Stomach (tissue), 9 donors: ENCODE results near the gene SOX8. TPM values are rescaled to one million over a fixed set of nuclear protein-coding genes. Genes with fewer than 3 reads are reported as not detected.
A peak's percentile ranks its signal among the peaks of the same experiment; 100 is the strongest.

Experiments used
- DNase-seq, 2 donors: peaks; one replicate each; pipeline versions ENCODE4 v3.0.0 to v3.0.0-alpha.2; 2013 to 2019
- H3K27ac ChIP-seq, 5 donors: fragments of 200-600 bp in 4 of 5; sonication (generic) in 4 of 5; one replicate each; pipeline ENCODE4 v1.5.1; 2013 to 2019; ENCODE audit warnings: mild to moderate bottlenecking in 1 of 5, moderate library complexity in 1 of 5
- H3K27me3 ChIP-seq, 3 donors: fragments of 200-600 bp; sonication (generic); one replicate each; pipeline ENCODE4 v1.5.1; 2017 to 2019; ENCODE audit warnings: mixed run types in 1 of 3
- H3K36me3 ChIP-seq, 4 donors: fragments of 200-600 bp; sonication (generic); 1 replicate in 3 of 4; 2 replicates in 1 of 4; pipeline ENCODE4 v1.5.1; 2016 to 2019
- H3K4me1 ChIP-seq, 4 donors: fragments of 200-600 bp; sonication (generic); one replicate each; pipeline ENCODE4 v1.5.1; 2016 to 2019
- H3K4me3 ChIP-seq, 4 donors: fragments of 200-600 bp; sonication (generic) in 3 of 4; one replicate each; pipeline ENCODE4 v1.5.1; 2016 to 2019; ENCODE audit warnings: mild to moderate bottlenecking in 1 of 4
- H3K9me3 ChIP-seq, 4 donors: fragments of 200-600 bp; sonication (generic); one replicate each; pipeline ENCODE4 v1.5.1; 2016 to 2019
- EP300 ChIP-seq: sonication (generic); formaldehyde crosslinking; IDR thresholded peaks from one replicate; pipeline ENCODE4 v1.6.1; 2017; ENCODE audit warnings: antibody characterized with exemption
- POLR2A ChIP-seq, 4 donors: fragments of 450-650 bp; IDR thresholded peaks; one replicate each; pipeline ENCODE4 v1.6.1; 2016; ENCODE audit warnings: antibody characterized with exemption in 4 of 4, control low read depth in 2 of 4, mild to moderate bottlenecking in 1 of 4, moderate library complexity in 1 of 4
- POLR2AphosphoS5 ChIP-seq, 3 donors: sonication (generic); formaldehyde crosslinking; IDR thresholded peaks; one replicate each; pipeline ENCODE4 v1.6.1; 2016; ENCODE audit warnings: antibody characterized with exemption in 3 of 3
- WGBS, 5 donors: extraction: QIAGEN DNeasy Blood & Tissue Kit in 3 of 5; methylation state at CpG; one replicate each; pipeline versions ENCODE4 v1.1.5 to v1.1.7; 2013 to 2018; 5-methylcytosine and 5-hydroxymethylcytosine counted together
- intact Hi-C: fragments of 100-400 bp; cut with DNase I; formaldehyde crosslinking; loops from one replicate; pipeline ENCODE4 v1.15.1; 2023; ENCODE audit warnings: low total_unique reads
- polyA plus RNA-seq, 3 donors: library from polyadenylated mRNA; stranded (reverse); fragments of 200-250 nt; gene quantifications; one replicate each; pipeline ENCODE4 v1.2.3, GENCODE V29; 2013
- total RNA-seq, 5 donors: library from RNA; depleted of rRNA; stranded (reverse); fragments of >200 nt; gene quantifications; one replicate each; pipeline versions ENCODE4 v1.1.0 to v1.2.3, GENCODE V29; 2014 to 2016
- TF ChIP-seq, protein P1 (sequence below), 7 experiments: fragments of 450-650 bp in 4 of 7; fragments of 200-600 bp in 3 of 7; sonication (generic) in 3 of 7; IDR thresholded peaks; one replicate each; pipeline ENCODE4 v1.5.1; 2016 to 2019; ENCODE audit warnings: antibody characterized with exemption in 7 of 7, control low read depth in 2 of 7, mild to moderate bottlenecking in 1 of 7
- donor health status: healthy with polysubstance abuse.
- donor health status: Bipolar disorder and iron deficiency.
- donor health status: healthy.

SOX8 gene
- total and polyA plus RNA-seq, 8 donors, result 0.45 to 15.1 (median 1.1) TPM; not detected in 3

DNA sequence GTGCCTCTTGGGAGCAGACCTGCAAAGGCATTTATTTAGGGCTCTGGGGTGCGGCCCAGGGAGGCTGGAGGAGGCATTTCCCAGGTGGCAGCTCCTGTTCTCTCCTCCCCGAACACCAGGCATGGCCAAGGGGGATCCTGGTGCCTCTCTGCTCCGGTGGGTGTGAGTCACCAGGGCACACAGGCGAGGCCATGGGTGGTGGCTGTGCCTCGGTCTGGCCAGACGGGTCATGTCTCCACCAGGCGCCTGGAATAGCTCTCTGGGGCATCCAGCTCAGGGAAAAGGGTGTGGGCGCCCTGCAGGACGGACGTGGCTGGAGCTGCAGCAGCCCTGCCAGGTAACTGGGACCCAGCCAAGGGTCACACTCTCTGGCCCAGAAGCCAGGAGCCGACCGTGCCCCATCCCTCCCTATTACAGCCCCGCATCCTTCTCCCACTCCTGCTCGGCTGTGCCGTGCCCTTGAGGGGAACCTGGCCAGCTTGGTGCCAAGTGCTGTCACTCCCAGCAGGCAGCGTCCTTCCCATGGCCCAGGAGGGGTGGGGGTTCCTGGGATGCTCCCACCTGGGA, 25.8 kb downstream of the SOX8 start:
- peaks cover 0 to 15% (median 9%) of the 10 kb centered on the region in 4 donors for H3K4me1 ChIP-seq
- H3K9me3 ChIP-seq, result no peaks in the 10 kb centered on the region
- DNase-seq, result peak in 1 of 2 donors; percentile 55
- peaks cover 2 to 56% (median 29%) of the 10 kb centered on the region in 3 donors for H3K27me3 ChIP-seq
- H3K27ac ChIP-seq, result no peak overlapping the region
- H3K4me3 ChIP-seq, result no peak overlapping the region
- intact Hi-C loops, result no loop called here
- no peaks in the 10 kb centered on the region for H3K36me3 ChIP-seq
- WGBS, 5 donors, result 43 to 58% (median 45%) methylated on average over 7 to 16 of the region's 16 CpGs
- TF ChIP-seq POLR2AphosphoS5 (IDR thresholded peaks at IDR 0.05), result no peak
- TF ChIP-seq, protein P1, sequence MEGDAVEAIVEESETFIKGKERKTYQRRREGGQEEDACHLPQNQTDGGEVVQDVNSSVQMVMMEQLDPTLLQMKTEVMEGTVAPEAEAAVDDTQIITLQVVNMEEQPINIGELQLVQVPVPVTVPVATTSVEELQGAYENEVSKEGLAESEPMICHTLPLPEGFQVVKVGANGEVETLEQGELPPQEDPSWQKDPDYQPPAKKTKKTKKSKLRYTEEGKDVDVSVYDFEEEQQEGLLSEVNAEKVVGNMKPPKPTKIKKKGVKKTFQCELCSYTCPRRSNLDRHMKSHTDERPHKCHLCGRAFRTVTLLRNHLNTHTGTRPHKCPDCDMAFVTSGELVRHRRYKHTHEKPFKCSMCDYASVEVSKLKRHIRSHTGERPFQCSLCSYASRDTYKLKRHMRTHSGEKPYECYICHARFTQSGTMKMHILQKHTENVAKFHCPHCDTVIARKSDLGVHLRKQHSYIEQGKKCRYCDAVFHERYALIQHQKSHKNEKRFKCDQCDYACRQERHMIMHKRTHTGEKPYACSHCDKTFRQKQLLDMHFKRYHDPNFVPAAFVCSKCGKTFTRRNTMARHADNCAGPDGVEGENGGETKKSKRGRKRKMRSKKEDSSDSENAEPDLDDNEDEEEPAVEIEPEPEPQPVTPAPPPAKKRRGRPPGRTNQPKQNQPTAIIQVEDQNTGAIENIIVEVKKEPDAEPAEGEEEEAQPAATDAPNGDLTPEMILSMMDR (IDR thresholded peaks at IDR 0.05), result no peak
- no peak for TF ChIP-seq EP300
- no peak for TF ChIP-seq POLR2A (IDR thresholded peaks at IDR 0.05)

DNA sequence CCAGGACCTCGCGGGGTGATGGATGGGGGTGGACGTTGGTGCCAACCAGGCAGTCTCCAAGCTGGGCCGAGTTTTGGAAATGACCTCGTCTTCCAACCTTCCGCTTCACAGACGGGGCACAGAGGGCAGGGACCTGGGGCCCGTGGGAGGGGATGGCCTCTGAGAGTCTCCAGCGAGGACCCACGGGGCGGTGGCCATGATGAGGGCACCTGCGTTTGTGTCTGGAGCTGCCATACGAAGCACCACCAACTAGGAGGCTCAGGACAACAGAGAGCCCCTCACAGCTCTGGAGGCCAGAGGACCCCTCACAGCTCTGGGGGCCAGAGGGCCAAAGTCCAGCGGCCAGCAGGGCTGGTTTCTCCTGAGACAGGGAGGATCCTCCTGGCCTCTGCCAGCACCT, 26.5 kb downstream of the SOX8 start:
- no peak for DNase-seq
- no peaks in the 10 kb centered on the region for H3K9me3 ChIP-seq
- H3K4me1 ChIP-seq, result peaks cover 0 to 8% (median 2%) of the 10 kb centered on the region in 4 donors
- H3K4me3 ChIP-seq, result no peak overlapping the region
- no peak overlapping the region for H3K27ac ChIP-seq
- H3K36me3 ChIP-seq, result no peaks in the 10 kb centered on the region
- TF ChIP-seq EP300 (no peak), POLR2A (IDR thresholded peaks at IDR 0.05) (no peak), POLR2AphosphoS5 (IDR thresholded peaks at IDR 0.05) (no peak)
- TF ChIP-seq, protein P1 (IDR thresholded peaks at IDR 0.05), result no peak
- 82 to 93% (median 88%) methylated on average over 3 to 14 of the region's 14 CpGs for WGBS, 5 donors
- intact Hi-C loops, result no loop called here
- peaks cover 2 to 57% (median 29%) of the 10 kb centered on the region in 3 donors for H3K27me3 ChIP-seq

DNA sequence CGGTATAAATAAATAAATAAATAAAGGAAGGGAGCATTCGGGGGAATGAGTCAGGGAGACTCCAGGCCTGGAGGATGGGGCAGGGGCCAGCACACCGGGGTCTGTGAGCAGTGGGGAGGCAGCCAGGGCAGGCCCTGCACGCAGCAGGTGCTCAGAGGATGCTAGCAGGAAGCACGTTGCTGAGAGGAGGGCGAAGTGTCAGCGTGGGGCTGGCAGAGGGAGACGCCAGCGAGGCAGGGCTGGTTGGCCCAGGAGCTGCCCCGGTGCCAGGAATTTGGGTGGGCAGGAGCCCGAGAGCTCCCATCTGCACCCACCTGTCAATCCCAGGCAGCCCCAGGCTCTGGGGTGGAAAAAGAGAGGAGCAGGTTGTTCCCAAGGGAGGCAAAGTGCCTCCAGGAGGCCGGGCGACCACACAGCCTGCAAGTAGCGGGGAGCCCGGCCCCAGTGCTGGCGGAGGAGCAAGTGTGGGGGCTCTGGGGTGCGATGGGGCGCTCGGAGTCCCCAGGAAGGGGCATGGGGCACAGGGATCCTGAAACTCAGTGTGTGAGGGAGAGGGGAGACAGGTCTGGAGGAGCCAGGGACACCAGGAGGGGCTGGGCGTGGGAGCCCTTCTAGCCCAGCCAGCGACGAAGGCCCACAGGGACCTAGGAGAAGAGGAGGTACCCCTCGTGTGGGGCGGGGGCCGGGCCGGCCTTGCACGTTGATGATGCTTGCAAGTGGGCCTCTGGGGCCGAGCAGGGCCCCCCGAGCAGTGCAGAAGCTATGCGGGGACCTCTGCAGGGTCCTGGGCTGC, 28.0 kb downstream of the SOX8 start:
- 68 to 76% (median 73%) methylated on average over 24 to 30 of the region's 30 CpGs for WGBS, 5 donors
- intact Hi-C loops, result no loop called here
- Histone ChIP-seq H3K4me3 (no peak overlapping the region), H3K27me3 (peaks cover 2 to 51% (median 26%) of the 10 kb centered on the region in 3 donors), H3K9me3 (no peaks in the 10 kb centered on the region), H3K27ac (no peak overlapping the region), H3K36me3 (no peaks in the 10 kb centered on the region), H3K4me1 (no peaks in the 10 kb centered on the region)
- DNase-seq, result no peak
- TF ChIP-seq, protein P1 (IDR thresholded peaks at IDR 0.05), result no peak
- no peak for TF ChIP-seq POLR2A (IDR thresholded peaks at IDR 0.05)
- no peak for TF ChIP-seq POLR2AphosphoS5 (IDR thresholded peaks at IDR 0.05)
- TF ChIP-seq EP300, result no peak

DNA sequence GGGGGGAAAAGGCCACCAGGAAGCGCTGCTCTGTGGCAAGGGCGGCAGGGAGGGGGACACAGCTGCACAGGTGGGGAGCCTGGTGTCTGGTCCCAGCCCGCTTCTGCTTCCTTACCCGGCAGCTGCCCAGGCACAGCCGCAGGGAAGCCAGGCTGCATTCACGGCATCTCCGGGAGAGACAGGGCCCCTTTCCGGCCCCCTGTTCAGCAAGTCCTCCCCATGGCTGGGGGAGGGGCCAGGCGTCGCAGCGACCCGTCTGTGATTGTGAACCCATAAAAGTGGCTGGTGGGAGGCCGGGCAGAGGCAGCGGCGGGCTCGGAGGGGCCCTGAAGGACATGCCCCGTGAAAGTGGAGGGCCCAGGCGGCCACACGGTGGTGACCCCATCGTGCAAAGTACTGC, 28.7 kb downstream of the SOX8 start:
- intact Hi-C loops, result no loop called here
- Histone ChIP-seq H3K27ac (no peak overlapping the region), H3K9me3 (no peaks in the 10 kb centered on the region), H3K4me1 (no peaks in the 10 kb centered on the region), H3K27me3 (peaks cover 2 to 51% (median 26%) of the 10 kb centered on the region in 3 donors), H3K4me3 (no peak overlapping the region), H3K36me3 (no peaks in the 10 kb centered on the region)
- no peak for TF ChIP-seq POLR2AphosphoS5 (IDR thresholded peaks at IDR 0.05)
- TF ChIP-seq EP300, result no peak
- no peak for TF ChIP-seq POLR2A (IDR thresholded peaks at IDR 0.05)
- TF ChIP-seq, protein P1 (IDR thresholded peaks at IDR 0.05), result no peak
- peak in 1 of 2 donors; percentile 41 for DNase-seq
- 37 to 53% (median 39%) methylated on average over 12 to 20 of the region's 20 CpGs for WGBS, 5 donors
